ENCODE results near the gene CSNK1D. TPM values are rescaled to one million over a fixed set of nuclear protein-coding genes. Genes with fewer than 3 reads are reported as not detected.

Gene CSNK1D
- total RNA-seq, 2 experiments from 2014 or later, result 277 to 286 TPM

- Mint-ChIP-seq H3K36me3 (ENCODE audit: low read depth) (peaks cover 27% of the 10 kb centered on the region), H3K4me1 (ENCODE audit: low read depth) (peaks cover 25% of the 10 kb centered on the region), H3K27ac (no peak overlapping the region), H3K27me3 (no peaks in the 10 kb centered on the region), H3K4me3 (peak overlapping the region; percentile 99), H3K9me3 (no peaks in the 10 kb centered on the region)
- Histone ChIP-seq H3K36me3 (ENCODE audit: insufficient read depth, low read length) (peaks cover 11% of the 10 kb centered on the region), H3K4me3 (ENCODE audit: low read length) (peak overlapping the region; percentile 81), H3K4me1 (ENCODE audit: insufficient read depth, low read length) (peaks cover 58% of the 10 kb centered on the region), H3K9me3 (ENCODE audit: control insufficient read depth in 1 of 2, insufficient read depth in 1 of 2, low read length in 2 of 2) (peaks cover 0 to 17% of the 10 kb centered on the region in 2 experiments), H3K27ac (ENCODE audit: low read depth in 1 of 2, low read length in 2 of 2) (peak overlapping the region; percentile 31 to 80), H3K27me3 (ENCODE audit: control insufficient read depth in 1 of 2, insufficient read depth in 2 of 2, low read length in 2 of 2) (no peaks in the 10 kb centered on the region)
- POLR2A ChIA-PET, result interaction anchor here (0.6 to 6.4 kb wide), 4 partner anchors 15 to 42 kb away, joined by 3 to 157 read pairs (median 16); partner anchors contain the start of genes CSNK1D and SECTM1
- no peak for TF ChIP-seq CTCF (IDR thresholded peaks at IDR 0.05)
- DNase-seq, result peak in 11 of 14 experiments; percentile 43 to 78 (median 68)
- peak; percentile 45 for ATAC-seq (ENCODE audit: poor library complexity)
- intact Hi-C loops (cut with DNase I, micrococcal nuclease), result loop anchor here (1.0 to 2.0 kb wide), 2 partner anchors 15 to 43 kb away; partner anchors contain the start of gene CSNK1D (in 1 of the 2)
- CTCF ChIA-PET, result interaction anchor here (2.5 kb wide), 1 partner anchor 15 kb away, joined by 11 read pairs; no protein-coding TSS in a partner anchor
Measured at GRCh38 chr17:82315703-82316358, 42.3 kb upstream of the CSNK1D start.

GRCh38 chr17:82314727-82315605 lies 41.5 kb upstream of the CSNK1D start:
- ATAC-seq (ENCODE audit: poor library complexity) (no peak), DNase-seq (peak in 1 of 14 experiments; percentile 23)
- ChIA-PET POLR2A (interaction anchor here (6.4 kb wide), 1 partner anchor 15 kb away, joined by 157 read pairs; no protein-coding TSS in a partner anchor), CTCF (no interaction called here)
- H3K4me3 Mint-ChIP-seq, result peak overlapping the region; percentile 99
- peak overlapping the region; percentile 81 for H3K4me3 ChIP-seq (ENCODE audit: low read length)
- peaks cover 50% of the 10 kb centered on the region for H3K4me1 ChIP-seq (ENCODE audit: insufficient read depth, low read length)
- peaks cover 30% of the 10 kb centered on the region for H3K4me1 Mint-ChIP-seq (ENCODE audit: low read depth)
- H3K36me3 ChIP-seq (ENCODE audit: insufficient read depth, low read length), result peaks cover 11% of the 10 kb centered on the region
- H3K9me3 Mint-ChIP-seq, result no peaks in the 10 kb centered on the region
- peaks cover 0 to 16% of the 10 kb centered on the region in 2 experiments for H3K9me3 ChIP-seq (ENCODE audit: control insufficient read depth in 1 of 2, insufficient read depth in 1 of 2, low read length in 2 of 2)
- no peaks in the 10 kb centered on the region for H3K27me3 ChIP-seq (ENCODE audit: control insufficient read depth in 1 of 2, insufficient read depth in 2 of 2, low read length in 2 of 2)
- peak overlapping the region in 1 of 2 donors; percentile 80 for H3K27ac ChIP-seq (ENCODE audit: low read depth in 1 of 2, low read length in 2 of 2)
- TF ChIP-seq CTCF (IDR thresholded peaks at IDR 0.05), result no peak
- peak overlapping the region; percentile 58 for H3K27ac Mint-ChIP-seq
- H3K36me3 Mint-ChIP-seq (ENCODE audit: low read depth), result peaks cover 27% of the 10 kb centered on the region
- no peaks in the 10 kb centered on the region for H3K27me3 Mint-ChIP-seq
- intact Hi-C loops (cut with DNase I, micrococcal nuclease), result no loop called here

DNA sequence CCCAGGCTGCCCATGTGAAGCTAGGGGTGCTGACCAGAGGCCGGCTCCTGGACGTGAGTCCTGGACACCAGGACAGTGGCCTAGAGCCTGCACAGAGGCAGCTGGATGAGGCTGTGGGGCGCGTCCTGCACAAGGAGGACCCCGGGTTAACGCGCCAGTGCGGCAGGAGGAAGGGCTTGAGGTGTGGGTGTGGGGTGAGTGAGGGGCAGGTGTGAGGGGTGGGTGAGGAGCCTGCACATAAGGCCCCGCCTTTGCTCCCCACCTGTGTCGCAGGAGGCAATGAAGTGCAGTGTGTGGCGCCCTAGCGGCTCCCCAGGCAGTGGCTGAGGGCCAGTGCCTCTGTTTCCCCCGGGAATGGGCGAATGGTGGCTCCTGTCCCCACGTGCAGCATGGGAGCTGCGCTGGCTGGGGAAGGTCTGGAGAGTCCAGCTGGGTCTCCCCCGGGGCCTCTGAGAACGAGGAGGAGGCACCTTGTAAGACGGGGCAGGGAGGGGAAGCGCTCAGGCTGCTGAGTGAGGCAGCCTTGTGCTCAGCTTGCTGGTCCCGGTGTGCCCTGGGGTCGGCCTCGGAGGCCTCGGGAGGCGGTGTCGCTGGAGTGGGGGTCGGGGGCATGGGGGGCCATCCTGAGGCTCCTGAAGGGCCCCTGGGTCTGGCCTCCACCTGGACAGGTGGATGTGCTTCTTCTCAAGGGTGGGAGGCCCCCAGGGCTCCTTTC lies 40.7 kb upstream of the CSNK1D start:
- peak overlapping the region; percentile 82 for H3K4me3 Mint-ChIP-seq
- DNase-seq, result peak in 1 of 14 experiments; percentile 19
- peak overlapping the region; percentile 58 for H3K27ac Mint-ChIP-seq

More for the DNA sequence above, 40.7 kb upstream of the CSNK1D start:
- no peaks in the 10 kb centered on the region for H3K27me3 ChIP-seq (ENCODE audit: control insufficient read depth in 1 of 2, insufficient read depth in 2 of 2, low read length in 2 of 2)
- TF ChIP-seq CTCF (IDR thresholded peaks at IDR 0.05), result no peak
- POLR2A ChIA-PET, result interaction anchor here (6.4 kb wide), 1 partner anchor 14 kb away, joined by 157 read pairs; no protein-coding TSS in a partner anchor
- peak overlapping the region in 1 of 2 donors; percentile 48 for H3K27ac ChIP-seq (ENCODE audit: low read depth in 1 of 2, low read length in 2 of 2)
- H3K4me1 ChIP-seq (ENCODE audit: insufficient read depth, low read length), result peaks cover 46% of the 10 kb centered on the region
- Mint-ChIP-seq H3K36me3 (ENCODE audit: low read depth) (peaks cover 27% of the 10 kb centered on the region), H3K27me3 (no peaks in the 10 kb centered on the region), H3K4me1 (ENCODE audit: low read depth) (peaks cover 30% of the 10 kb centered on the region), H3K9me3 (no peaks in the 10 kb centered on the region)
- intact Hi-C loops (cut with DNase I, micrococcal nuclease), result no loop called here
- H3K36me3 ChIP-seq (ENCODE audit: insufficient read depth, low read length), result peaks cover 11% of the 10 kb centered on the region
- CTCF ChIA-PET, result interaction anchor here (1.9 kb wide), 1 partner anchor 13 kb away, joined by 6 read pairs; no protein-coding TSS in a partner anchor
- H3K9me3 ChIP-seq (ENCODE audit: control insufficient read depth in 1 of 2, insufficient read depth in 1 of 2, low read length in 2 of 2), result peaks cover 0 to 9% of the 10 kb centered on the region in 2 experiments
- ATAC-seq (ENCODE audit: poor library complexity), result no peak
- no peak overlapping the region for H3K4me3 ChIP-seq (ENCODE audit: low read length)
